ENCODE measurements around the gene CACFD1. TPM values are rescaled to one million over a fixed set of nuclear protein-coding genes. Genes with fewer than 3 reads are reported as not detected.

Gene CACFD1
- total RNA-seq, 2 experiments from 2014 or later = 16.7 to 17.2 TPM

GRCh38 chr9:133490865-133491655 lies 31.3 kb downstream of the CACFD1 start:
- intact Hi-C loops (cut with micrococcal nuclease; ENCODE audit: unreplicated experiment) = no loop called here
- no peaks in the 10 kb centered on the region for H4K20me1 ChIP-seq (ENCODE audit: insufficient read depth, low read length)
- POLR2A ChIA-PET = no interaction called here
- no peak for TF ChIP-seq CTCF (conservative IDR thresholded peaks at IDR 0.05; ENCODE audit: low read length)
- no peak for DNase-seq (ENCODE audit: low spot score)
- no peak overlapping the region for H3K4me3 ChIP-seq (ENCODE audit: low read depth, low read length, poor library complexity, severe bottlenecking)
- H3K4me1 ChIP-seq (ENCODE audit: insufficient read depth, low read length, poor library complexity, severe bottlenecking) = peaks cover 3% of the 10 kb centered on the region
- no TSS peak for BruUV-seq (replicated peaks)
- H3K79me2 ChIP-seq (ENCODE audit: insufficient read depth, low read depth, low read length) = no peaks in the 10 kb centered on the region
- CTCF ChIA-PET (ENCODE audit: unreplicated experiment) = interaction anchor here (0.7 kb wide), 1 partner anchor 310 kb away, joined by 4 read pairs; no protein-coding TSS in a partner anchor
- H3K27ac ChIP-seq (ENCODE audit: low read depth, low read length, poor library complexity, severe bottlenecking) = no peak overlapping the region
- no peak overlapping the region for H2AFZ ChIP-seq (ENCODE audit: low read length)
- H3K4me2 ChIP-seq (ENCODE audit: low read length) = no peak overlapping the region
- H3K9me3 ChIP-seq (ENCODE audit: low read length) = no peaks in the 10 kb centered on the region
- H3K9me2 ChIP-seq (ENCODE audit: insufficient read depth, low read length) = no peaks in the 10 kb centered on the region
- H3K36me3 ChIP-seq (ENCODE audit: insufficient read depth, low read length) = no peaks in the 10 kb centered on the region

DNA sequence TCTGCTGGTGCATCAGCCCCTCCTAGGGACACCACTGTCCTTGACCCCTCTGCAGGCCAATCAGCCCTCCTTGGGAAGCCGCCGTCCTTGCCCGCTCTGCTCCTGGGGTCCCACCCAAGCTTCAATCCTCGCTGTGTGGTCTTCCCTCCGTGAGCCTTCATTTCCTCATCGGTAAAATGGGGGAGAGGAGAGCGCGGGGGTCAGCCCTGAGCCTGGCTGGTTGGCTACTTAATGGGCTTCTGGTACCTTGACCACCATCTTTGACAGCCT lies 31.8 kb downstream of the CACFD1 start:
- Histone ChIP-seq H3K79me2 (ENCODE audit: insufficient read depth, low read depth, low read length) (no peaks in the 10 kb centered on the region), H3K9me2 (ENCODE audit: insufficient read depth, low read length) (no peaks in the 10 kb centered on the region), H3K36me3 (ENCODE audit: insufficient read depth, low read length) (no peaks in the 10 kb centered on the region), H3K4me2 (ENCODE audit: low read length) (no peak overlapping the region), H3K4me3 (ENCODE audit: low read depth, low read length, poor library complexity, severe bottlenecking) (no peak overlapping the region), H3K4me1 (ENCODE audit: insufficient read depth, low read length, poor library complexity, severe bottlenecking) (no peaks in the 10 kb centered on the region), H2AFZ (ENCODE audit: low read length) (no peak overlapping the region), H3K27ac (ENCODE audit: low read depth, low read length, poor library complexity, severe bottlenecking) (no peak overlapping the region), H4K20me1 (ENCODE audit: insufficient read depth, low read length) (no peaks in the 10 kb centered on the region), H3K9me3 (ENCODE audit: low read length) (no peaks in the 10 kb centered on the region)
- ChIA-PET POLR2A (no interaction called here), CTCF (ENCODE audit: unreplicated experiment) (no interaction called here)
- BruUV-seq (replicated peaks) = no TSS peak
- no peak for DNase-seq (ENCODE audit: low spot score)
- no peak for TF ChIP-seq EZH2phosphoT487 (IDR thresholded peaks at IDR 0.05; ENCODE audit: borderline replicate concordance, low read depth, low read length)
- TF ChIP-seq CTCF (conservative IDR thresholded peaks at IDR 0.05; ENCODE audit: low read length) = no peak
- intact Hi-C loops (cut with micrococcal nuclease; ENCODE audit: unreplicated experiment) = no loop called here

- CTCF ChIA-PET (ENCODE audit: unreplicated experiment) = no interaction called here
Observed at GRCh38 chr9:133492061-133493021, 32.6 kb downstream of the CACFD1 start.

More at GRCh38 chr9:133492061-133493021, 32.6 kb downstream of the CACFD1 start:
- Histone ChIP-seq H3K27ac (ENCODE audit: low read depth, low read length, poor library complexity, severe bottlenecking) (no peak overlapping the region), H3K4me3 (ENCODE audit: low read depth, low read length, poor library complexity, severe bottlenecking) (no peak overlapping the region), H3K9me2 (ENCODE audit: insufficient read depth, low read length) (no peaks in the 10 kb centered on the region), H3K4me1 (ENCODE audit: insufficient read depth, low read length, poor library complexity, severe bottlenecking) (no peaks in the 10 kb centered on the region), H3K9me3 (ENCODE audit: low read length) (no peaks in the 10 kb centered on the region), H4K20me1 (ENCODE audit: insufficient read depth, low read length) (no peaks in the 10 kb centered on the region), H3K36me3 (ENCODE audit: insufficient read depth, low read length) (no peaks in the 10 kb centered on the region), H3K79me2 (ENCODE audit: insufficient read depth, low read depth, low read length) (no peaks in the 10 kb centered on the region), H2AFZ (ENCODE audit: low read length) (no peak overlapping the region), H3K4me2 (ENCODE audit: low read length) (no peak overlapping the region)
- TF ChIP-seq EZH2phosphoT487 (IDR thresholded peaks at IDR 0.05; ENCODE audit: borderline replicate concordance, low read depth, low read length) (no peak), CTCF (conservative IDR thresholded peaks at IDR 0.05; ENCODE audit: low read length) (no peak)
- BruUV-seq (replicated peaks) = no TSS peak
- no peak for DNase-seq (ENCODE audit: low spot score)
- POLR2A ChIA-PET = no interaction called here
- intact Hi-C loops (cut with micrococcal nuclease; ENCODE audit: unreplicated experiment) = no loop called here

All from OCI-LY7 (cell line).